A549 treated with AZD2906 at 1 μM for 4 hours (cell line): Measurements from ENCODE around the gene DBX2. TPM values are rescaled to one million over a fixed set of nuclear protein-coding genes. Genes with fewer than 3 reads are reported as not detected.

Experiments used
- total RNA-seq: library from RNA; stranded (reverse); fragments of 200-300 nt; extraction: Qiagen RNA extraction; gene quantifications from 5 replicates; pipeline ENCODE4 v1.2.3, GENCODE V29; 2022

DBX2 gene
- total RNA-seq: not detected in 5 replicates

GRCh38 chr12:45050751-45051571, at the start of gene DBX2:
Gene DBX2, minus strand, starts transcription at chr12:45051099. Its CDS starts 172 bp downstream, at chr12:45050927.

Other genes with a start within 250 kb of the DBX2 start
- gene NELL2, start 174.8 kb downstream of the DBX2 start, total RNA-seq: 0.14 to 0.33 TPM (median 0.16 TPM) in 3 of 5 replicates, not detected in the others
- 48.3 to 68.2 TPM (median 58.4 TPM) in 5 replicates for gene ANO6, start 165.0 kb upstream of the DBX2 start, total RNA-seq